SU-DHL-6 (cell line): ENCODE data around the gene DYNLT1.
A peak's percentile ranks its signal among the peaks of the same experiment; 100 is the strongest.

Experiments used
- H2AFZ ChIP-seq: fragments of 200-600 bp; sonication (generic); 2 replicates; pipeline ENCODE4 v1.6.1; 2014; ENCODE audit warnings: low read depth, mild to moderate bottlenecking, moderate library complexity, mixed read lengths, antibody characterized with exemption, low read length; ENCODE audit not compliant: severe bottlenecking
- H3F3A ChIP-seq: fragments of 200-600 bp; shearing (Covaris generic); 2 replicates; pipeline ENCODE4 v1.6.0; 2016; ENCODE audit warnings: antibody characterized with exemption, mild to moderate bottlenecking; ENCODE audit not compliant: insufficient read depth
- H3K27ac ChIP-seq: fragments of 200-600 bp; sonication (generic); 2 replicates; pipeline ENCODE4 v1.5.1; 2016; ENCODE audit warnings: low read depth, mild to moderate bottlenecking, low read length, moderate library complexity, mixed read lengths
- H3K27me3 ChIP-seq: fragments of 200-600 bp; sonication (generic), shearing (Covaris generic); 2 replicates; pipeline ENCODE4 v1.6.0; 2014; ENCODE audit warnings: mild to moderate bottlenecking, low read length
- H3K36me3 ChIP-seq: fragments of 200-600 bp; sonication (generic); 2 replicates; pipeline ENCODE4 v1.6.1; 2014; ENCODE audit warnings: mild to moderate bottlenecking, low read length, mixed read lengths
- H3K4me2 ChIP-seq: fragments of 300-600, 200-600 bp; shearing (Covaris generic), sonication (generic); 2 replicates; pipeline ENCODE4 v1.6.0; 2014; ENCODE audit warnings: low read length, low read depth, mild to moderate bottlenecking; ENCODE audit not compliant: poor library complexity, severe bottlenecking
- H3K4me3 ChIP-seq: fragments of 200-600 bp; sonication (generic); 2 replicates; pipeline ENCODE4 v1.5.1; 2014; ENCODE audit warnings: antibody characterized with exemption, low read length, mild to moderate bottlenecking, mixed read lengths; ENCODE audit not compliant: insufficient read depth, poor library complexity, severe bottlenecking
- H3K79me2 ChIP-seq: fragments of 200-600 bp; sonication (generic); 2 replicates; pipeline ENCODE4 v1.6.1; 2014; ENCODE audit warnings: mild to moderate bottlenecking, low read length, moderate library complexity; ENCODE audit not compliant: insufficient read depth
- H3K9ac ChIP-seq: fragments of 200-600 bp; sonication (generic); 2 replicates; pipeline ENCODE4 v1.7.0; 2014; ENCODE audit warnings: mild to moderate bottlenecking, low read length
- H3K9me2 ChIP-seq: fragments of 200-600 bp; sonication (generic); replicated peaks from 2 replicates; pipeline ENCODE4 v1.6.1; 2014; ENCODE audit warnings: low read length; ENCODE audit not compliant: insufficient read depth
- H3K9me3 ChIP-seq: fragments of 200-600 bp; sonication (generic); 2 replicates; pipeline ENCODE4 v1.6.1; 2014; ENCODE audit warnings: low read length, mixed read lengths; ENCODE audit not compliant: insufficient read depth
- H4K20me1 ChIP-seq: fragments of 200-600 bp; sonication (generic); 2 replicates; pipeline ENCODE4 v1.6.1; 2014; ENCODE audit warnings: low read depth, mild to moderate bottlenecking, antibody characterized with exemption, low read length, moderate library complexity, mixed read lengths
- CTCF ChIP-seq: fragments of 200-600 bp; sonication (generic); IDR thresholded peaks from one replicate; pipeline ENCODE4 v1.5.1; 2017; ENCODE audit warnings: antibody characterized with exemption, mild to moderate bottlenecking, low read length, moderate library complexity; ENCODE audit not compliant: insufficient read depth, poor library complexity, severe bottlenecking
- EZH2phosphoT487 ChIP-seq: fragments of 200-600 bp; sonication (generic), shearing (Covaris generic); conservative IDR thresholded peaks from 2 replicates; pipeline ENCODE4 v1.6.1; 2018; ENCODE audit warnings: mild to moderate bottlenecking, antibody characterized with exemption, low read length, moderate library complexity, mixed read lengths

DYNLT1 gene

GRCh38 chr6:158649289-158650143 lies 5.0 kb upstream of the DYNLT1 start, which contains the start of gene SYTL3:
Gene SYTL3 (plus strand): TSS chr6:158650054. CDS start chr6:158663269, 13,215 bp downstream.
- Histone ChIP-seq H3K9ac (no peak within 1 kb of the TSS), H4K20me1 (no peaks in the 10 kb centered on the region), H3K79me2 (no peaks in the 10 kb centered on the region), H3K4me3 (no peak within 1 kb of the TSS), H3K4me2 (peak within 1 kb of the TSS; percentile 28), H3K9me3 (no peaks in the 10 kb centered on the region), H3K9me2 (no peaks in the 10 kb centered on the region), H3K36me3 (no peaks in the 10 kb centered on the region), H3K27ac (no peak within 1 kb of the TSS), H2AFZ (peak within 1 kb of the TSS; percentile 52), H3F3A (0 out of 2 replicates have a peak, but pooled peaks cover 4% of the 10 kb centered on the region), H3K27me3 (no peaks in the 10 kb centered on the region)
- no peak for TF ChIP-seq CTCF
- no peak for TF ChIP-seq EZH2phosphoT487

GRCh38 chr6:158648682-158649131 lies 4.2 kb upstream of the DYNLT1 start:
- Histone ChIP-seq H2AFZ (no peak overlapping the region), H3K9me2 (no peaks in the 10 kb centered on the region), H3F3A (0 out of 2 replicates have a peak, but pooled peaks cover 4% of the 10 kb centered on the region), H3K79me2 (peaks cover 6% of the 10 kb centered on the region), H3K9me3 (no peaks in the 10 kb centered on the region), H3K4me3 (no peak overlapping the region), H3K4me2 (no peak overlapping the region), H3K9ac (no peak overlapping the region), H3K27me3 (no peaks in the 10 kb centered on the region), H3K36me3 (no peaks in the 10 kb centered on the region), H4K20me1 (no peaks in the 10 kb centered on the region), H3K27ac (no peak overlapping the region)
- TF ChIP-seq CTCF (no peak), EZH2phosphoT487 (no peak)

- no peaks in the 10 kb centered on the region for H4K20me1 ChIP-seq
- H3K9ac ChIP-seq = no peak overlapping the region
- no peak for TF ChIP-seq CTCF
- TF ChIP-seq EZH2phosphoT487 = no peak
- H3K9me2 ChIP-seq = no peaks in the 10 kb centered on the region
- no peaks in the 10 kb centered on the region for H3K36me3 ChIP-seq
- H3F3A ChIP-seq = 0 out of 2 replicates have a peak, but pooled peaks cover 4% of the 10 kb centered on the region
- no peaks in the 10 kb centered on the region for H3K27me3 ChIP-seq
- H2AFZ ChIP-seq = no peak overlapping the region
- H3K4me2 ChIP-seq = no peak overlapping the region
- H3K79me2 ChIP-seq = peaks cover 15% of the 10 kb centered on the region
- H3K4me3 ChIP-seq = no peak overlapping the region
- H3K9me3 ChIP-seq = no peaks in the 10 kb centered on the region
- H3K27ac ChIP-seq = no peak overlapping the region
These were observed 3.0 kb upstream of the DYNLT1 start for GRCh38 chr6:158647501-158647900.
